Rectal smooth muscle tissue (tissue), 1 donor: ENCODE data around the gene ATF4.

Experiments
- H3K27ac ChIP-seq: one replicate; pipeline ENCODE4 v1.7.0; 2013; ENCODE audit warnings: low read depth, low read length, inconsistent platforms
- H3K27me3 ChIP-seq: one replicate; pipeline ENCODE4 v1.7.0; 2013; ENCODE audit warnings: low read length; ENCODE audit not compliant: control insufficient read depth, insufficient read depth
- H3K36me3 ChIP-seq: one replicate; pipeline ENCODE4 v1.7.0; 2013; ENCODE audit warnings: low read length; ENCODE audit not compliant: control insufficient read depth, insufficient read depth
- H3K4me1 ChIP-seq: one replicate; pipeline ENCODE4 v1.7.0; 2013; ENCODE audit warnings: low read length; ENCODE audit not compliant: control insufficient read depth, insufficient read depth
- H3K4me3 ChIP-seq: one replicate; pipeline ENCODE4 v1.7.0; 2013; ENCODE audit warnings: low read length
- H3K9ac ChIP-seq: one replicate; pipeline ENCODE4 v1.7.0; 2013; ENCODE audit warnings: low read length

The ATF4 gene

GRCh38 chr22:39545386-39546365, 25.3 kb downstream of the ATF4 start:
- Histone ChIP-seq H3K27ac (no peak overlapping the region), H3K4me3 (no peak overlapping the region), H3K27me3 (peaks cover 7% of the 10 kb centered on the region), H3K4me1 (no peaks in the 10 kb centered on the region), H3K9ac (no peak overlapping the region), H3K36me3 (no peaks in the 10 kb centered on the region)

GRCh38 chr22:39546889-39547586, 26.7 kb downstream of the ATF4 start:
- Histone ChIP-seq H3K27ac (no peak overlapping the region), H3K9ac (no peak overlapping the region), H3K4me1 (no peaks in the 10 kb centered on the region), H3K36me3 (no peaks in the 10 kb centered on the region), H3K4me3 (no peak overlapping the region), H3K27me3 (peaks cover 10% of the 10 kb centered on the region)

- Histone ChIP-seq H3K27ac (no peak overlapping the region), H3K4me3 (no peak overlapping the region), H3K27me3 (peaks cover 10% of the 10 kb centered on the region), H3K9ac (no peak overlapping the region), H3K36me3 (no peaks in the 10 kb centered on the region), H3K4me1 (no peaks in the 10 kb centered on the region)
Measured at GRCh38 chr22:39547587-39547947, 27.2 kb downstream of the ATF4 start.

GRCh38 chr22:39553429-39553828, 33.1 kb downstream of the ATF4 start:
- Histone ChIP-seq H3K4me3 (no peak overlapping the region), H3K36me3 (no peaks in the 10 kb centered on the region), H3K27me3 (peaks cover 26% of the 10 kb centered on the region), H3K9ac (no peak overlapping the region), H3K4me1 (no peaks in the 10 kb centered on the region), H3K27ac (no peak overlapping the region)

- peaks cover 34% of the 10 kb centered on the region for H3K27me3 ChIP-seq
- no peak overlapping the region for H3K4me3 ChIP-seq
- no peaks in the 10 kb centered on the region for H3K4me1 ChIP-seq
- H3K36me3 ChIP-seq: no peaks in the 10 kb centered on the region
- no peak overlapping the region for H3K9ac ChIP-seq
- no peak overlapping the region for H3K27ac ChIP-seq
Measured at GRCh38 chr22:39554151-39554550, 33.8 kb downstream of the ATF4 start.

- H3K4me1 ChIP-seq: no peaks in the 10 kb centered on the region
- no peak overlapping the region for H3K27ac ChIP-seq
- no peaks in the 10 kb centered on the region for H3K36me3 ChIP-seq
- no peak overlapping the region for H3K9ac ChIP-seq
- no peak overlapping the region for H3K4me3 ChIP-seq
- H3K27me3 ChIP-seq: peaks cover 27% of the 10 kb centered on the region
Measured at GRCh38 chr22:39556970-39557841, 36.8 kb downstream of the ATF4 start.

- no peak overlapping the region for H3K9ac ChIP-seq
- no peaks in the 10 kb centered on the region for H3K4me1 ChIP-seq
- no peak overlapping the region for H3K4me3 ChIP-seq
- no peak overlapping the region for H3K27ac ChIP-seq
- H3K36me3 ChIP-seq: no peaks in the 10 kb centered on the region
- peaks cover 23% of the 10 kb centered on the region for H3K27me3 ChIP-seq
Measured at GRCh38 chr22:39558254-39558727, 37.9 kb downstream of the ATF4 start.

GRCh38 chr22:39558950-39559349, 38.6 kb downstream of the ATF4 start:
- Histone ChIP-seq H3K27me3 (peaks cover 23% of the 10 kb centered on the region), H3K4me3 (no peak overlapping the region)

GRCh38 chr22:39559456-39560105, 39.2 kb downstream of the ATF4 start:
- Histone ChIP-seq H3K4me1 (no peaks in the 10 kb centered on the region), H3K27me3 (peaks cover 25% of the 10 kb centered on the region), H3K9ac (no peak overlapping the region), H3K36me3 (no peaks in the 10 kb centered on the region), H3K27ac (no peak overlapping the region), H3K4me3 (no peak overlapping the region)

More at GRCh38 chr22:39558950-39559349, 38.6 kb downstream of the ATF4 start:
- no peaks in the 10 kb centered on the region for H3K4me1 ChIP-seq
- no peaks in the 10 kb centered on the region for H3K36me3 ChIP-seq
- H3K9ac ChIP-seq: no peak overlapping the region
- no peak overlapping the region for H3K27ac ChIP-seq

GRCh38 chr22:39560127-39560526, 39.8 kb downstream of the ATF4 start:
- Histone ChIP-seq H3K27me3 (peaks cover 25% of the 10 kb centered on the region), H3K27ac (no peak overlapping the region), H3K9ac (no peak overlapping the region)

GRCh38 chr22:39562839-39563489, 42.6 kb downstream of the ATF4 start:
- Histone ChIP-seq H3K27me3 (peaks cover 12% of the 10 kb centered on the region), H3K9ac (no peak overlapping the region), H3K4me3 (no peak overlapping the region), H3K4me1 (no peaks in the 10 kb centered on the region), H3K27ac (no peak overlapping the region), H3K36me3 (no peaks in the 10 kb centered on the region)

More at GRCh38 chr22:39560127-39560526, 39.8 kb downstream of the ATF4 start:
- no peaks in the 10 kb centered on the region for H3K36me3 ChIP-seq
- no peak overlapping the region for H3K4me3 ChIP-seq
- no peaks in the 10 kb centered on the region for H3K4me1 ChIP-seq
